HCT116 (cell line): ENCODE data around the gene ADARB2. TPM values are rescaled to one million over a fixed set of nuclear protein-coding genes. Genes with fewer than 3 reads are reported as not detected.

Source experiments
- ATAC-seq: fragments of 200-7000 bp; cut with Tn5 transposase; 2 replicates; pipeline ENCODE4 v1.9.1; 2020; ENCODE audit warnings: mild to moderate bottlenecking, moderate library complexity
- BruUV-seq: library from RNA; stranded (reverse); fragments of 400-500 nt; replicated peaks from 2 replicates; lab custom pipeline; 2021; lab: Mats Ljungman, UMichigan
- CTCF ChIA-PET: fragments of 300-600 bp; sonication (Branson Sonifier 250); formaldehyde crosslinking; loops from one replicate; lab custom pipeline; 2021; ENCODE audit warnings: antibody characterized with exemption; lab: Charles Lee
- POLR2A ChIA-PET: fragments of 300-600, 350-600 bp; sonication (Branson Sonifier 250); formaldehyde crosslinking; loops from one replicate; lab custom pipeline; 2021; ENCODE audit warnings: antibody characterized with exemption; lab: Charles Lee
- RAD21 ChIA-PET, 2 experiments: fragments of 300-600 bp; sonication (Branson Sonifier 250); formaldehyde crosslinking; loops; one replicate each; lab custom pipeline; 2023; ENCODE audit warnings: low total read pairs in 2 of 2; ENCODE audit not compliant: uncharacterized antibody in 2 of 2, unreplicated experiment in 2 of 2, low non-redundant PET in 1 of 2; lab: Charles Lee
- DNase-seq: peaks from one replicate; pipeline ENCODE4 v3.0.0-alpha.2; 2010; ENCODE audit warnings: low read depth, low spot score
- H2AFZ ChIP-seq: fragments of 200-600 bp; shearing (Covaris generic), sonication (generic); 2 replicates; pipeline ENCODE4 v1.6.1; 2017; ENCODE audit warnings: low read depth, mixed run types, mixed read lengths, antibody characterized with exemption, low read length; ENCODE audit not compliant: poor library complexity, severe bottlenecking
- H3K27ac ChIP-seq: 2 replicates; pipeline ENCODE4 v1.5.1; 2012; ENCODE audit warnings: low read depth, low read length
- H3K27me3 ChIP-seq: fragments of 200-600 bp; sonication (generic); 2 replicates; pipeline ENCODE4 v1.6.1; 2016; ENCODE audit warnings: mixed run types, low read length, mixed read lengths; ENCODE audit not compliant: insufficient read depth
- H3K36me3 ChIP-seq, 2 experiments: fragments of 200-500 bp in 1 of 2; fragments of 200-600 bp in 1 of 2; sonication (Bioruptor generic) in 1 of 2; sonication (generic) in 1 of 2; 2 replicates each; pipeline versions ENCODE4 v1.5.1 to v1.6.1; 2014 to 2016; ENCODE audit warnings: low read length in 2 of 2, inconsistent platforms in 1 of 2, mixed read lengths in 1 of 2, mixed run types in 1 of 2; ENCODE audit not compliant: insufficient read depth in 2 of 2, control insufficient read depth in 1 of 2
- H3K4me1 ChIP-seq, 2 experiments: fragments of 200-600 bp in 1 of 2; sonication (generic) in 1 of 2; 2 replicates each; pipeline versions ENCODE4 v1.5.1 to v1.6.1; 2012 to 2017; ENCODE audit warnings: low read length in 2 of 2, inconsistent platforms in 1 of 2, mild to moderate bottlenecking in 1 of 2, mixed read lengths in 1 of 2, mixed run types in 1 of 2, moderate library complexity in 1 of 2; ENCODE audit not compliant: insufficient read depth in 2 of 2, control insufficient read depth in 1 of 2
- H3K4me2 ChIP-seq: fragments of 200-600 bp; sonication (generic); 2 replicates; pipeline ENCODE4 v1.6.1; 2017; ENCODE audit warnings: mixed run types, low read length, mixed read lengths
- H3K4me3 ChIP-seq, 2 experiments: fragments of 200-600 bp in 1 of 2; sonication (generic) in 1 of 2; replicated peaks in 1 of 2; 2 replicates each; pipeline ENCODE4 v1.5.1; 2011 to 2016; ENCODE audit warnings: low read length in 2 of 2, control low read depth in 1 of 2, low read depth in 1 of 2, mild to moderate bottlenecking in 1 of 2, mixed read lengths in 1 of 2, mixed run types in 1 of 2
- H3K79me2 ChIP-seq: fragments of 200-600 bp; sonication (generic); 2 replicates; pipeline ENCODE4 v1.6.1; 2017; ENCODE audit warnings: mild to moderate bottlenecking, mixed run types, low read length, moderate library complexity, mixed read lengths; ENCODE audit not compliant: insufficient read depth
- H3K9ac ChIP-seq: fragments of 200-600 bp; sonication (generic); 2 replicates; pipeline ENCODE4 v1.6.1; 2016; ENCODE audit warnings: low read length, mixed read lengths
- H3K9me2 ChIP-seq: fragments of 200-600 bp; sonication (generic), shearing (Covaris generic); 2 replicates; pipeline ENCODE4 v1.6.1; 2017; ENCODE audit warnings: mixed run types, mild to moderate bottlenecking, moderate library complexity; ENCODE audit not compliant: insufficient read depth
- H3K9me3 ChIP-seq, 2 experiments: fragments of 200-500 bp in 1 of 2; fragments of 200-600 bp in 1 of 2; sonication (Bioruptor generic) in 1 of 2; sonication (generic) in 1 of 2; 2 replicates each; pipeline ENCODE4 v1.6.1; 2014 to 2017; ENCODE audit warnings: low read length in 2 of 2, mixed read lengths in 2 of 2, inconsistent platforms in 1 of 2, low read depth in 1 of 2, mild to moderate bottlenecking in 1 of 2, mixed run types in 1 of 2, moderate library complexity in 1 of 2; ENCODE audit not compliant: control insufficient read depth in 1 of 2, insufficient read depth in 1 of 2
- H4K20me1 ChIP-seq: fragments of 200-600 bp; sonication (generic), shearing (Covaris generic); 2 replicates; pipeline ENCODE4 v1.6.1; 2017; ENCODE audit warnings: mixed run types, mild to moderate bottlenecking, moderate library complexity; ENCODE audit not compliant: insufficient read depth
- ATF3 ChIP-seq: IDR thresholded peaks from 2 replicates; pipeline ENCODE4 v1.6.1; 2012
- CBX3 ChIP-seq: IDR thresholded peaks from 2 replicates; pipeline ENCODE4 v1.6.1; 2012; ENCODE audit warnings: low read depth
- EGR1 ChIP-seq: IDR thresholded peaks from 2 replicates; pipeline ENCODE4 v1.6.1; 2012; ENCODE audit warnings: low read depth
- EZH2 ChIP-seq: fragments of 200-600 bp; sonication (generic); IDR thresholded peaks from 2 replicates; pipeline ENCODE4 v1.6.1; 2017; ENCODE audit warnings: antibody characterized with exemption, mixed run types
- EZH2phosphoT487 ChIP-seq: fragments of 200-600 bp; IDR thresholded peaks from 2 replicates; pipeline ENCODE4 v1.6.1; 2018; ENCODE audit warnings: antibody characterized with exemption, borderline replicate concordance
- FOSL1 ChIP-seq: IDR thresholded peaks from 2 replicates; pipeline ENCODE4 v1.6.1; 2012; ENCODE audit warnings: low read depth
- POLR2A ChIP-seq: IDR thresholded peaks from 2 replicates; pipeline ENCODE4 v1.7.0; 2011; ENCODE audit warnings: borderline replicate concordance; ENCODE audit not compliant: insufficient read depth, insufficient read length; ENCODE audit errors: extremely low read depth
- POLR2AphosphoS5 ChIP-seq: IDR thresholded peaks from 2 replicates; pipeline ENCODE4 v1.6.1; 2011; ENCODE audit warnings: mild to moderate bottlenecking, low read depth, low read length, moderate library complexity
- RAD21 ChIP-seq: IDR thresholded peaks from 2 replicates; pipeline ENCODE4 v1.6.1; 2012; ENCODE audit warnings: low read depth, mild to moderate bottlenecking
- SIN3A ChIP-seq: IDR thresholded peaks from 2 replicates; pipeline ENCODE4 v1.6.1; 2012; ENCODE audit warnings: low read depth
- SP1 ChIP-seq: IDR thresholded peaks from 2 replicates; pipeline ENCODE4 v1.6.1; 2012; ENCODE audit warnings: low read depth
- TCF7L2 ChIP-seq: IDR thresholded peaks from 2 replicates; pipeline ENCODE4 v1.7.0; 2011; ENCODE audit warnings: borderline replicate concordance, inconsistent platforms; ENCODE audit not compliant: insufficient read depth, insufficient read length; ENCODE audit errors: extremely low read depth
- YY1 ChIP-seq: IDR thresholded peaks from 2 replicates; pipeline ENCODE4 v1.6.1; 2011; ENCODE audit warnings: low read length, low read depth, moderate library complexity, mild to moderate bottlenecking; ENCODE audit not compliant: insufficient replicate concordance; ENCODE audit errors: extremely low read depth
- ZBTB33 ChIP-seq: IDR thresholded peaks from 2 replicates; pipeline ENCODE4 v1.6.1; 2011; ENCODE audit warnings: mild to moderate bottlenecking, low read length, moderate library complexity; ENCODE audit not compliant: insufficient replicate concordance; ENCODE audit errors: extremely low read depth
- ZFX ChIP-seq: fragments of 450-650 bp; IDR thresholded peaks from 2 replicates; pipeline ENCODE4 v1.6.1; 2017
- intact Hi-C: fragments of 100-400 bp; cut with micrococcal nuclease; formaldehyde crosslinking; loops from 2 replicates; pipeline ENCODE4 v1.10.0; 2022
- total RNA-seq: library from RNA; stranded (reverse); gene quantifications from one replicate; pipeline ENCODE4 v1.2.1, GENCODE V29; 2021; ENCODE audit not compliant: unreplicated experiment
- TF ChIP-seq, protein P1 (sequence below): IDR thresholded peaks from 2 replicates; pipeline ENCODE4 v1.6.1; 2012; ENCODE audit warnings: low read depth
- TF ChIP-seq, protein P2 (sequence below): IDR thresholded peaks from 2 replicates; pipeline ENCODE4 v1.6.1; 2012
- TF ChIP-seq, protein P3 (sequence below), 3 experiments: fragments of 200-600 bp in 1 of 3; sonication (generic) in 1 of 3; IDR thresholded peaks in 2 of 3; conservative IDR thresholded peaks in 1 of 3; 2 replicates each; pipeline ENCODE4 v1.5.1; 2012 to 2017; ENCODE audit warnings: low read depth in 2 of 3, low read length in 2 of 3, antibody characterized with exemption in 1 of 3, borderline replicate concordance in 1 of 3, control low read depth in 1 of 3, mild to moderate bottlenecking in 1 of 3, mixed read lengths in 1 of 3, mixed run types in 1 of 3, moderate library complexity in 1 of 3; ENCODE audit not compliant: insufficient read depth in 1 of 3

The ADARB2 gene
- total RNA-seq, 1 experiment from 2014 or later, result not detected

DNA sequence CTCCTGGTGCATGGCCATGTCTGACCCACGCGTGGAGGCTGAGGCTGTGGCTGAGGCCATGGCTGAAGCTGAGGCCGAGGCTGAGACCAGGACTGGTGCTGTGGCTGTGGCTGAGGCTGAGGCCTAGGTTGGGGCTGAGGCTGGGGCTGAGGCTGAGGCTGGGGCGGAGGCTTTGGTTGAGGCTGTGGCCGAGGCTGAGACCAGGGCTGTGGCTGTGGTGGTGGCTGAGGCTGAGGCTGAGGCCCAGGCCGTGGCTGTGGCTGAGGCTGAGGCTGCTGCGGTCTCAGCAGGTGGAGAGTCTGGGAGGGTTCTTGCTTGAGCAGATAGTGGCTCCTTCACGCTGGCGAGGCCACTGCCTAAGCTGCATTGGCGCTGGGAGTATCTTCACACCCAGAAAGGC lies 604.7 kb downstream of the ADARB2 start:
- intact Hi-C loops, result no loop called here
- no peaks in the 10 kb centered on the region for H3K79me2 ChIP-seq
- no peaks in the 10 kb centered on the region for H4K20me1 ChIP-seq
- ChIA-PET CTCF (no interaction called here), RAD21 (no interaction called here), POLR2A (no interaction called here)
- ATAC-seq (no peak), DNase-seq (no peak)
- no peak for TF ChIP-seq TCF7L2
- TF ChIP-seq EZH2, result no peak
- TF ChIP-seq EGR1, result no peak
- no peak for TF ChIP-seq SIN3A
- TF ChIP-seq EZH2phosphoT487, result no peak
- TF ChIP-seq ATF3, result no peak
- TF ChIP-seq ZBTB33, result no peak
- TF ChIP-seq, protein P1, sequence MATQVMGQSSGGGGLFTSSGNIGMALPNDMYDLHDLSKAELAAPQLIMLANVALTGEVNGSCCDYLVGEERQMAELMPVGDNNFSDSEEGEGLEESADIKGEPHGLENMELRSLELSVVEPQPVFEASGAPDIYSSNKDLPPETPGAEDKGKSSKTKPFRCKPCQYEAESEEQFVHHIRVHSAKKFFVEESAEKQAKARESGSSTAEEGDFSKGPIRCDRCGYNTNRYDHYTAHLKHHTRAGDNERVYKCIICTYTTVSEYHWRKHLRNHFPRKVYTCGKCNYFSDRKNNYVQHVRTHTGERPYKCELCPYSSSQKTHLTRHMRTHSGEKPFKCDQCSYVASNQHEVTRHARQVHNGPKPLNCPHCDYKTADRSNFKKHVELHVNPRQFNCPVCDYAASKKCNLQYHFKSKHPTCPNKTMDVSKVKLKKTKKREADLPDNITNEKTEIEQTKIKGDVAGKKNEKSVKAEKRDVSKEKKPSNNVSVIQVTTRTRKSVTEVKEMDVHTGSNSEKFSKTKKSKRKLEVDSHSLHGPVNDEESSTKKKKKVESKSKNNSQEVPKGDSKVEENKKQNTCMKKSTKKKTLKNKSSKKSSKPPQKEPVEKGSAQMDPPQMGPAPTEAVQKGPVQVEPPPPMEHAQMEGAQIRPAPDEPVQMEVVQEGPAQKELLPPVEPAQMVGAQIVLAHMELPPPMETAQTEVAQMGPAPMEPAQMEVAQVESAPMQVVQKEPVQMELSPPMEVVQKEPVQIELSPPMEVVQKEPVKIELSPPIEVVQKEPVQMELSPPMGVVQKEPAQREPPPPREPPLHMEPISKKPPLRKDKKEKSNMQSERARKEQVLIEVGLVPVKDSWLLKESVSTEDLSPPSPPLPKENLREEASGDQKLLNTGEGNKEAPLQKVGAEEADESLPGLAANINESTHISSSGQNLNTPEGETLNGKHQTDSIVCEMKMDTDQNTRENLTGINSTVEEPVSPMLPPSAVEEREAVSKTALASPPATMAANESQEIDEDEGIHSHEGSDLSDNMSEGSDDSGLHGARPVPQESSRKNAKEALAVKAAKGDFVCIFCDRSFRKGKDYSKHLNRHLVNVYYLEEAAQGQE, result no peak
- no peak for TF ChIP-seq YY1
- no peak for TF ChIP-seq FOSL1
- no peak for TF ChIP-seq POLR2AphosphoS5
- TF ChIP-seq ZFX, result no peak
- no peak for TF ChIP-seq SP1
- TF ChIP-seq, protein P2, sequence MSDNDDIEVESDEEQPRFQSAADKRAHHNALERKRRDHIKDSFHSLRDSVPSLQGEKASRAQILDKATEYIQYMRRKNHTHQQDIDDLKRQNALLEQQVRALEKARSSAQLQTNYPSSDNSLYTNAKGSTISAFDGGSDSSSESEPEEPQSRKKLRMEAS, result no peak
- TF ChIP-seq POLR2A, result no peak
- no peak for TF ChIP-seq CBX3
- no peak for TF ChIP-seq RAD21
- TF ChIP-seq, protein P3, sequence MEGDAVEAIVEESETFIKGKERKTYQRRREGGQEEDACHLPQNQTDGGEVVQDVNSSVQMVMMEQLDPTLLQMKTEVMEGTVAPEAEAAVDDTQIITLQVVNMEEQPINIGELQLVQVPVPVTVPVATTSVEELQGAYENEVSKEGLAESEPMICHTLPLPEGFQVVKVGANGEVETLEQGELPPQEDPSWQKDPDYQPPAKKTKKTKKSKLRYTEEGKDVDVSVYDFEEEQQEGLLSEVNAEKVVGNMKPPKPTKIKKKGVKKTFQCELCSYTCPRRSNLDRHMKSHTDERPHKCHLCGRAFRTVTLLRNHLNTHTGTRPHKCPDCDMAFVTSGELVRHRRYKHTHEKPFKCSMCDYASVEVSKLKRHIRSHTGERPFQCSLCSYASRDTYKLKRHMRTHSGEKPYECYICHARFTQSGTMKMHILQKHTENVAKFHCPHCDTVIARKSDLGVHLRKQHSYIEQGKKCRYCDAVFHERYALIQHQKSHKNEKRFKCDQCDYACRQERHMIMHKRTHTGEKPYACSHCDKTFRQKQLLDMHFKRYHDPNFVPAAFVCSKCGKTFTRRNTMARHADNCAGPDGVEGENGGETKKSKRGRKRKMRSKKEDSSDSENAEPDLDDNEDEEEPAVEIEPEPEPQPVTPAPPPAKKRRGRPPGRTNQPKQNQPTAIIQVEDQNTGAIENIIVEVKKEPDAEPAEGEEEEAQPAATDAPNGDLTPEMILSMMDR (IDR thresholded peaks at IDR 0.05 in 2 of 3, conservative IDR thresholded peaks at IDR 0.05 in 1 of 3; ENCODE audit: borderline replicate concordance in 1 of 3, insufficient read depth in 1 of 3, low read depth in 2 of 3, low read length in 2 of 3), result no peak
- no peak overlapping the region for H3K4me2 ChIP-seq
- H3K9me2 ChIP-seq, result no peaks in the 10 kb centered on the region
- H2AFZ ChIP-seq, result no peak overlapping the region
- BruUV-seq, result no TSS peak
- no peak overlapping the region for H3K27ac ChIP-seq
- H3K9ac ChIP-seq, result no peak overlapping the region
- H3K9me3 ChIP-seq, result no peaks in the 10 kb centered on the region
- H3K27me3 ChIP-seq, result no peaks in the 10 kb centered on the region
- no peak overlapping the region for H3K4me3 ChIP-seq
- no peaks in the 10 kb centered on the region for H3K4me1 ChIP-seq
- H3K36me3 ChIP-seq, result peaks cover 0 to 8% of the 10 kb centered on the region in 2 experiments; a peak in 3 of 4 replicates
